HepG2 (cell line): ENCODE data around the gene THSD4. TPM values are rescaled to one million over a fixed set of nuclear protein-coding genes. Genes with fewer than 3 reads are reported as not detected.

Experiments used
- ATAC-seq: fragments of 200-7000 bp; cut with Tn5 transposase; 3 replicates; pipeline ENCODE4 v1.9.1; 2020; ENCODE audit warnings: mild to moderate bottlenecking, moderate library complexity
- BruUV-seq: library from RNA; stranded (reverse); fragments of 400-500 nt; replicated peaks from 2 replicates; lab custom pipeline; 2021; lab: Mats Ljungman, UMichigan
- CTCF ChIA-PET: fragments of 300-600 bp; formaldehyde crosslinking; extraction: SDS; loops from one replicate; lab custom pipeline; 2021; ENCODE audit warnings: low total read pairs, inconsistent platforms, low intra/inter-chr PET ratio; lab: Yijun Ruan, JAX
- POLR2A ChIA-PET: fragments of 350-600 bp; sonication (Branson Sonifier 250); formaldehyde crosslinking; loops from one replicate; lab custom pipeline; 2020; ENCODE audit warnings: antibody characterized with exemption, inconsistent platforms; lab: Yijun Ruan, JAX
- DNase-seq: peaks from one replicate; pipeline ENCODE4 v3.0.0-alpha.2; 2015; ENCODE audit warnings: low spot score
- FAIRE-seq: peaks from 3 replicates; lab custom pipeline; 2011; peaks lifted over from hg19 to GRCh38; lab: Jason Lieb, UNC
- H2AFZ ChIP-seq: one replicate; pipeline ENCODE4 v1.6.1; 2011; ENCODE audit warnings: low read length, inconsistent platforms
- H3K27ac ChIP-seq: fragments of 300-600 bp; 3 replicates; pipeline ENCODE4 v1.8.0; 2011; ENCODE audit warnings: mixed run types, mild to moderate bottlenecking, mixed read lengths, low read length, inconsistent platforms; ENCODE audit not compliant: insufficient read depth; ENCODE audit errors: extremely low read length
- H3K27me3 ChIP-seq, 2 experiments: fragments of 200-600 bp in 1 of 2; 2 replicates in 1 of 2; 3 replicates in 1 of 2; pipeline versions ENCODE4 v1.6.0 to v1.8.0; 2011; ENCODE audit warnings: low read length in 2 of 2, mild to moderate bottlenecking in 2 of 2, moderate library complexity in 2 of 2, inconsistent platforms in 1 of 2; ENCODE audit not compliant: insufficient read depth in 2 of 2, control insufficient read depth in 1 of 2
- H3K36me3 ChIP-seq, 2 experiments: fragments of 200-600 bp in 1 of 2; replicated peaks in 1 of 2; 2 replicates in 1 of 2; 3 replicates in 1 of 2; pipeline versions ENCODE4 v1.5.1 to v1.8.0; 2011; ENCODE audit warnings: low read length in 2 of 2, inconsistent platforms in 1 of 2; ENCODE audit not compliant: insufficient read depth in 2 of 2, control insufficient read depth in 1 of 2
- H3K4me1 ChIP-seq: 2 replicates; pipeline ENCODE4 v1.5.1; 2012; ENCODE audit warnings: low read length, inconsistent platforms; ENCODE audit not compliant: insufficient read depth
- H3K4me2 ChIP-seq: 2 replicates; pipeline ENCODE4 v1.6.0; 2011; ENCODE audit warnings: low read depth, low read length, inconsistent platforms
- H3K4me3 ChIP-seq, 3 experiments: fragments of 200-600 bp in 1 of 3; sonication (generic), shearing (Covaris generic) in 1 of 3; replicated peaks in 1 of 3; 2 replicates each; pipeline ENCODE4 v1.5.1; 2011 to 2016; ENCODE audit warnings: low read length in 3 of 3, inconsistent platforms in 2 of 3, low read depth in 2 of 3, mild to moderate bottlenecking in 2 of 3, control low read depth in 1 of 3, mixed read lengths in 1 of 3; ENCODE audit not compliant: insufficient read depth in 1 of 3
- H3K79me2 ChIP-seq: one replicate; pipeline ENCODE4 v1.6.1; 2011; ENCODE audit warnings: low read length, inconsistent platforms; ENCODE audit not compliant: insufficient read depth
- H3K9ac ChIP-seq: 2 replicates; pipeline ENCODE4 v1.6.0; 2011; ENCODE audit warnings: mild to moderate bottlenecking, low read depth, low read length, inconsistent platforms; ENCODE audit not compliant: insufficient read depth
- H3K9me3 ChIP-seq: 2 replicates; pipeline ENCODE4 v1.5.1; 2012; ENCODE audit warnings: mild to moderate bottlenecking, low read length
- H4K20me1 ChIP-seq: 2 replicates; pipeline ENCODE4 v1.6.0; 2011; ENCODE audit warnings: inconsistent platforms, mild to moderate bottlenecking, low read length, moderate library complexity; ENCODE audit not compliant: insufficient read depth
- ARID3A ChIP-seq: IDR thresholded peaks from 2 replicates; pipeline ENCODE4 v1.6.1; 2012; ENCODE audit warnings: low read depth, low read length, improper control_type of control experiment
- CAMTA2 ChIP-seq: sonication (generic); formaldehyde crosslinking; IDR thresholded peaks from 2 replicates; pipeline ENCODE4 v1.4.0; 2020; ENCODE audit warnings: mild to moderate bottlenecking, missing genetic modification reagents, borderline replicate concordance
- FOXM1 ChIP-seq: sonication (generic); formaldehyde crosslinking; IDR thresholded peaks from 2 replicates; pipeline ENCODE4 v1.5.0; 2020; ENCODE audit warnings: missing genetic modification reagents
- MYC ChIP-seq: sonication (generic); formaldehyde crosslinking; IDR thresholded peaks from 2 replicates; pipeline ENCODE4 v1.9.0; 2021; ENCODE audit warnings: missing genetic modification reagents, borderline replicate concordance
- NFRKB ChIP-seq: fragments of 450-650 bp; IDR thresholded peaks from 2 replicates; pipeline ENCODE4 v1.6.1; 2017
- SAFB2 ChIP-seq: sonication (generic); formaldehyde crosslinking; IDR thresholded peaks from 2 replicates; pipeline ENCODE4 v1.5.1; 2020; ENCODE audit warnings: missing genetic modification reagents, low read depth, mild to moderate bottlenecking, borderline replicate concordance
- SP140L ChIP-seq: sonication (generic); formaldehyde crosslinking; IDR thresholded peaks from 2 replicates; pipeline ENCODE4 v1.4.0; 2020; ENCODE audit warnings: missing genetic modification reagents, borderline replicate concordance
- STAT6 ChIP-seq: sonication (generic); formaldehyde crosslinking; IDR thresholded peaks from 2 replicates; pipeline ENCODE4 v1.4.0; 2020; ENCODE audit warnings: missing genetic modification reagents, mild to moderate bottlenecking, borderline replicate concordance
- ZBTB44 ChIP-seq: sonication (generic); formaldehyde crosslinking; IDR thresholded peaks from 2 replicates; pipeline ENCODE4 v1.4.0; 2020; ENCODE audit warnings: missing genetic modification reagents
- ZNF225 ChIP-seq: sonication (generic); formaldehyde crosslinking; IDR thresholded peaks from 2 replicates; pipeline ENCODE4 v1.4.0; 2020; ENCODE audit warnings: mild to moderate bottlenecking, missing genetic modification reagents
- ZNF33B ChIP-seq: sonication (generic); formaldehyde crosslinking; IDR thresholded peaks from 2 replicates; pipeline ENCODE4 v1.5.1; 2020; ENCODE audit warnings: mild to moderate bottlenecking, missing genetic modification reagents
- ZNF414 ChIP-seq: sonication (generic); formaldehyde crosslinking; IDR thresholded peaks from 2 replicates; pipeline ENCODE4 v1.5.0; 2020; ENCODE audit warnings: missing genetic modification reagents
- ZNF839 ChIP-seq: sonication (generic); formaldehyde crosslinking; IDR thresholded peaks from 2 replicates; pipeline ENCODE4 v1.4.0; 2020; ENCODE audit warnings: missing genetic modification reagents, mild to moderate bottlenecking, borderline replicate concordance
- WGBS: methylation state at CpG from one replicate; pipeline ENCODE4 v1.1.6; 2017; ENCODE audit warnings: low lambda C conversion rate; 5-methylcytosine and 5-hydroxymethylcytosine counted together
- in situ Hi-C: cut with HindIII; loops from 2 replicates; pipeline ENCODE4 v1.10.0; 2017; ENCODE audit warnings: low pct_unique_long_range_greater_than_20kb; ENCODE audit not compliant: extremely low pct_ligation_motif_present
- intact Hi-C: fragments of 100-400 bp; cut with micrococcal nuclease; formaldehyde crosslinking; loops from one replicate; pipeline ENCODE4 v1.10.0; 2022; ENCODE audit not compliant: unreplicated experiment
- polyA plus RNA-seq, 8 experiments: library from polyadenylated mRNA; depleted of rRNA in 3 of 8; stranded (reverse) in 7 of 8; unstranded in 1 of 8; fragments of >200 nt; fragmentation: Illumina TruSeq in 4 of 8; extraction: Trizol in 4 of 8; gene quantifications; 2 replicates each; pipeline versions ENCODE4 v1.2.1 to v1.2.3, GENCODE V29; 2011 to 2016; ENCODE audit warnings: low read depth in 4 of 8, missing spikeins in 1 of 8, mixed read lengths in 1 of 8; ENCODE audit not compliant: insufficient read depth in 1 of 8
- total RNA-seq, 5 experiments: library from RNA; depleted of rRNA; stranded (reverse); fragments of >200 nt; fragmentation: Illumina TruSeq; extraction: Trizol; gene quantifications; 2 replicates each; pipeline ENCODE4 v1.2.3, GENCODE V29; 2016; ENCODE audit warnings: low read depth in 1 of 5

The THSD4 gene
- total and polyA plus RNA-seq, 2 of the 13 experiments (the other 11 are each of a cell fraction or from before 2014, with no cell fraction given), result 0.07 to 0.21 TPM

- Histone ChIP-seq H3K36me3 (no peaks in the 10 kb centered on the region), H3K27ac (no peak overlapping the region), H3K79me2 (no peaks in the 10 kb centered on the region), H3K4me3 (no peak overlapping the region), H3K9ac (no peak overlapping the region), H4K20me1 (no peaks in the 10 kb centered on the region), H3K4me2 (no peak overlapping the region), H2AFZ (no peak overlapping the region), H3K9me3 (no peaks in the 10 kb centered on the region), H3K27me3 (no peaks in the 10 kb centered on the region; a peak in 1 of 5 replicates), H3K4me1 (no peaks in the 10 kb centered on the region)
- 0% methylated on average over 1 of the region's 1 CpG for WGBS
- BruUV-seq, result no TSS peak
- FAIRE-seq (no peak), ATAC-seq (no peak), DNase-seq (no peak)
- intact Hi-C loops (no loop called here), in situ Hi-C loops (no loop called here)
- TF ChIP-seq ZNF33B (CRISPR knock-in tag) (no peak), CAMTA2 (CRISPR knock-in tag) (no peak), STAT6 (CRISPR knock-in tag) (no peak), ARID3A (no peak), ZBTB44 (CRISPR knock-in tag) (no peak), ZNF839 (CRISPR knock-in tag) (no peak), FOXM1 (CRISPR knock-in tag) (no peak), NFRKB (no peak), SAFB2 (CRISPR knock-in tag) (no peak), ZNF225 (no peak), ZNF414 (CRISPR knock-in tag) (no peak), SP140L (CRISPR knock-in tag) (no peak), MYC (CRISPR knock-in tag) (no peak)
- CTCF ChIA-PET, result no interaction called here
- POLR2A ChIA-PET, result no interaction called here
Observed at GRCh38 chr15:71564217-71564616, 448.9 kb downstream of the THSD4 start.
